WTC11 (cell line): Measurements from ENCODE around the gene CCS. TPM values are rescaled to one million over a fixed set of nuclear protein-coding genes. Genes with fewer than 3 reads are reported as not detected.

Experiments used
- ATAC-seq: fragments of 200-7000 bp; cut with Tn5 transposase; 2 replicates; pipeline ENCODE4 v1.10.0; 2021; ENCODE audit warnings: mild to moderate bottlenecking, moderate library complexity
- CTCF ChIA-PET: fragments of 300-600 bp; sonication (Branson Sonifier 250); formaldehyde crosslinking; loops from one replicate; lab custom pipeline; 2021; ENCODE audit warnings: antibody characterized with exemption; lab: Charles Lee
- POLR2A ChIA-PET: fragments of 350-600 bp; sonication (Branson Sonifier 250); formaldehyde crosslinking; loops from one replicate; lab custom pipeline; 2021; ENCODE audit warnings: antibody characterized with exemption; lab: Charles Lee
- DNase-seq: peaks from one replicate; pipeline ENCODE4 v3.0.0; 2021; ENCODE audit warnings: low spot score
- H3K27ac Mint-ChIP-seq: 2 replicates; pipeline ENCODE4 v1.8.0; 2021; ENCODE audit warnings: mixed read lengths
- H3K27me3 Mint-ChIP-seq: 2 replicates; pipeline ENCODE4 v1.8.0; 2021; ENCODE audit warnings: low read depth, mild to moderate bottlenecking, moderate library complexity, mixed read lengths
- H3K36me3 Mint-ChIP-seq: 2 replicates; pipeline ENCODE4 v1.8.0; 2021; ENCODE audit warnings: mixed read lengths
- H3K4me1 Mint-ChIP-seq: 2 replicates; pipeline ENCODE4 v1.8.0; 2022; ENCODE audit warnings: mixed read lengths
- H3K4me3 Mint-ChIP-seq: 2 replicates; pipeline ENCODE4 v1.8.0; 2021; ENCODE audit warnings: mild to moderate bottlenecking, moderate library complexity, mixed read lengths
- H3K9me3 Mint-ChIP-seq: 2 replicates; pipeline ENCODE4 v1.8.0; 2021; ENCODE audit warnings: mixed read lengths
- ATF2 ChIP-seq: sonication (generic); formaldehyde crosslinking; IDR thresholded peaks from 2 replicates; pipeline ENCODE4 v1.8.1; 2022; ENCODE audit warnings: low read depth, missing genetic modification reagents, borderline replicate concordance
- ATF3 ChIP-seq: sonication (generic); formaldehyde crosslinking; conservative IDR thresholded peaks from 2 replicates; pipeline ENCODE4 v1.8.1; 2022; ENCODE audit warnings: mild to moderate bottlenecking, missing genetic modification reagents
- ATF6 ChIP-seq: sonication (generic); formaldehyde crosslinking; IDR thresholded peaks from 2 replicates; pipeline ENCODE4 v1.8.1; 2023; ENCODE audit warnings: mild to moderate bottlenecking, missing genetic modification reagents
- ESRRA ChIP-seq: sonication (generic); formaldehyde crosslinking; IDR thresholded peaks from 2 replicates; pipeline ENCODE4 v1.8.1; 2022; ENCODE audit warnings: mild to moderate bottlenecking, missing genetic modification reagents, borderline replicate concordance
- HMGA2 ChIP-seq: fragments of 250-450 bp; sonication (Bioruptor Pico); IDR thresholded peaks from 2 replicates; pipeline ENCODE4 v1.4.0; 2021; ENCODE audit warnings: mild to moderate bottlenecking, moderate library complexity
- MYBL2 ChIP-seq: sonication (generic); formaldehyde crosslinking; IDR thresholded peaks from 2 replicates; pipeline ENCODE4 v1.8.1; 2023; ENCODE audit warnings: mild to moderate bottlenecking, moderate library complexity, missing genetic modification reagents
- NFE2L1 ChIP-seq: sonication (generic); formaldehyde crosslinking; IDR thresholded peaks from 2 replicates; pipeline ENCODE4 v1.8.1; 2023; ENCODE audit warnings: missing genetic modification reagents
- NR1H2 ChIP-seq: sonication (generic); formaldehyde crosslinking; IDR thresholded peaks from 2 replicates; pipeline ENCODE4 v1.9.0; 2021; ENCODE audit warnings: mild to moderate bottlenecking, moderate library complexity, missing genetic modification reagents
- NR3C1 ChIP-seq: sonication (generic); formaldehyde crosslinking; conservative IDR thresholded peaks from 2 replicates; pipeline ENCODE4 v1.8.1; 2023; ENCODE audit warnings: low read depth, mild to moderate bottlenecking, missing genetic modification reagents
- SMAD4 ChIP-seq: sonication (generic); formaldehyde crosslinking; IDR thresholded peaks from 2 replicates; pipeline ENCODE4 v1.8.0; 2022; ENCODE audit warnings: mild to moderate bottlenecking, missing genetic modification reagents
- ZBTB21 ChIP-seq: sonication (generic); formaldehyde crosslinking; IDR thresholded peaks from 2 replicates; pipeline ENCODE4 v1.8.1; 2023; ENCODE audit warnings: mild to moderate bottlenecking, missing genetic modification reagents, borderline replicate concordance
- ZMAT4 ChIP-seq: fragments of 250-450 bp; sonication (Bioruptor Pico); IDR thresholded peaks from 2 replicates; pipeline ENCODE4 v1.9.0; 2021; ENCODE audit warnings: mild to moderate bottlenecking
- ZNF138 ChIP-seq: sonication (generic); formaldehyde crosslinking; conservative IDR thresholded peaks from 2 replicates; pipeline ENCODE4 v1.8.1; 2022; ENCODE audit warnings: mild to moderate bottlenecking, moderate library complexity, missing genetic modification reagents
- ZNF232 ChIP-seq: sonication (generic); formaldehyde crosslinking; IDR thresholded peaks from 2 replicates; pipeline ENCODE4 v1.8.0; 2022; ENCODE audit warnings: mild to moderate bottlenecking, missing genetic modification reagents
- ZNF416 ChIP-seq: fragments of 250-450 bp; sonication (Bioruptor Pico); IDR thresholded peaks from 2 replicates; pipeline ENCODE4 v1.9.0; 2021; ENCODE audit warnings: mild to moderate bottlenecking, inconsistent platforms
- ZNF671 ChIP-seq: fragments of 250-450 bp; sonication (Bioruptor Pico); IDR thresholded peaks from 2 replicates; pipeline ENCODE4 v1.8.0; 2021; ENCODE audit warnings: mild to moderate bottlenecking
- total RNA-seq: library from RNA; stranded (reverse); gene quantifications from 3 replicates; pipeline ENCODE4 v1.2.3, GENCODE V29; 2021

CCS gene
- total RNA-seq, 1 experiment from 2014 or later, result 35.9 TPM

- TF ChIP-seq NR3C1 (CRISPR knock-in tag), result no peak
- no peak for TF ChIP-seq ZMAT4
These were observed 53.8 kb downstream of the CCS start (continued) for GRCh38 chr11:66646828-66647227.

- Mint-ChIP-seq H3K36me3 (peaks cover 79% of the 10 kb centered on the region), H3K4me1 (peaks cover 5% of the 10 kb centered on the region), H3K27ac (no peak overlapping the region; the same call in 1 of the 2 replicates), H3K9me3 (no peaks in the 10 kb centered on the region), H3K27me3 (no peaks in the 10 kb centered on the region), H3K4me3 (no peak overlapping the region)
- ATAC-seq (no peak), DNase-seq (no peak)
- TF ChIP-seq SMAD4 (CRISPR knock-in tag) (no peak), ATF6 (CRISPR knock-in tag) (no peak), ZBTB21 (CRISPR knock-in tag) (no peak), MYBL2 (CRISPR knock-in tag) (no peak), ESRRA (CRISPR knock-in tag) (no peak), HMGA2 (CRISPR knock-in tag) (no peak), NFE2L1 (CRISPR knock-in tag) (no peak), ATF3 (CRISPR knock-in tag) (no peak)
- ChIA-PET CTCF (no interaction called here), POLR2A (interaction anchor here (1.4 to 5.1 kb wide), 2 partner anchors 12 to 103 kb away, joined by 5 to 38 read pairs; partner anchors contain the start of genes ACTN3 and RBM4)
These were observed 56.9 kb downstream of the CCS start for GRCh38 chr11:66649903-66650302.

- H3K27me3 Mint-ChIP-seq, result no peaks in the 10 kb centered on the region
- peaks cover 72% of the 10 kb centered on the region for H3K36me3 Mint-ChIP-seq
- no peak for DNase-seq
- peak overlapping the region; percentile 65; the same call in 1 of the 2 replicates for H3K27ac Mint-ChIP-seq
- ATAC-seq, result no peak
- no peak overlapping the region for H3K4me3 Mint-ChIP-seq
- no peak for TF ChIP-seq ZNF232 (CRISPR knock-in tag)
- TF ChIP-seq ATF2 (CRISPR knock-in tag), result no peak
- TF ChIP-seq ATF6 (CRISPR knock-in tag), result no peak
- no peak for TF ChIP-seq ZNF138 (CRISPR knock-in tag)
- TF ChIP-seq NR1H2, result no peak
- no peaks in the 10 kb centered on the region; the same call in 1 of the 2 replicates for H3K4me1 Mint-ChIP-seq
- no peaks in the 10 kb centered on the region for H3K9me3 Mint-ChIP-seq
- CTCF ChIA-PET, result no interaction called here
- POLR2A ChIA-PET, result interaction anchor here (5.1 kb wide), 1 partner anchor 13 kb away, joined by 38 read pairs; the partner anchor contains the start of gene RBM4
These were observed 58.0 kb downstream of the CCS start for GRCh38 chr11:66651016-66651415.

- CTCF ChIA-PET, result no interaction called here
- H3K27ac Mint-ChIP-seq, result no peak overlapping the region
These were observed 59.7 kb downstream of the CCS start for GRCh38 chr11:66652651-66653050.

More at GRCh38 chr11:66652651-66653050, 59.7 kb downstream of the CCS start:
- TF ChIP-seq ZNF671 (0 out of 2 replicates have a peak, but pooled peaks have one; percentile 32), ZNF416 (CRISPR knock-in tag) (no peak)
- Mint-ChIP-seq H3K4me1 (no peaks in the 10 kb centered on the region), H3K27me3 (no peaks in the 10 kb centered on the region), H3K36me3 (peaks cover 63% of the 10 kb centered on the region), H3K9me3 (no peaks in the 10 kb centered on the region), H3K4me3 (no peak overlapping the region)
- ATAC-seq (no peak), DNase-seq (no peak)
- POLR2A ChIA-PET, result no interaction called here
